ENCODE results near the gene CARD10.

Gene CARD10

DNA sequence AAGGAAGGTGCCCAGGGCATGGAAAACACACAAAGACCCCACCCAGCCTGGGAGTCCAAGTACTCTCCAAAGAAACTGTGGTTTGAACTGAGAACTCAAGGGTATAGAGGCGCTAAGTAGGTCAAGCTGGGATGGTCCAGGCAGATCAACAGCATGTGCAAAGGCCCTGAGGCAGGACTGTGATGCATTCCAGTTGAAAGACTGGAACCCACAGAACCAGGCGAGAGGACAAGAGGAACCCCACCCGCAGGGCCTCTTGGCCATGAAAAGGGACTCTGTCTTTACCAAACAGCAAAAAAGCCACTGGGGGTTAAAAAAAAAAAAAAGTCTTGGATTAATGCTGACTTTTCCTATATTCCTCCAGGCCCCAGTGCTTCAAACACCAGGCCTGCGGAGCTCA lies 14.3 kb downstream of the CARD10 start:
- no peak for DNase-seq (ENCODE audit: low read depth, low spot score)

DNA sequence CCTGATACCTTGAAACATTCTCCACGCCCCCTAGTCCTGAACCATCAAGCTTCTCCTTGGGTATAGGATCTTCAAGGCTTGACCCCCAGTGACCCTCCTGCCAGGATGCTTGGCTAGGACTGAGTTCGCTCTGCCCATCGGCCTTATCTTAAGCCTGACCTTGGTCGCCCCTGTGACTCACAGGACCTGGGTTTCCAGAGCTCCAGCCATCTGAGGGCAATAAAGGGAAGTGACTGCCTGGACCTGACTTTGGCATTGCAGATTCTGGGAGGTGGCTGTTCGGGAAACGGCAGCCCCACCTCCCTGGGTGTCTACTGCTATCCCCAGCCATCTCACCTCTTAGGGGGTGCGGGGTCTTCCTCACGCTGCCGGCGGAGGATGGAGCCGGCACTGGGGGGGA lies 15.4 kb downstream of the CARD10 start:
- no peak for DNase-seq (ENCODE audit: low read depth, low spot score)

DNA sequence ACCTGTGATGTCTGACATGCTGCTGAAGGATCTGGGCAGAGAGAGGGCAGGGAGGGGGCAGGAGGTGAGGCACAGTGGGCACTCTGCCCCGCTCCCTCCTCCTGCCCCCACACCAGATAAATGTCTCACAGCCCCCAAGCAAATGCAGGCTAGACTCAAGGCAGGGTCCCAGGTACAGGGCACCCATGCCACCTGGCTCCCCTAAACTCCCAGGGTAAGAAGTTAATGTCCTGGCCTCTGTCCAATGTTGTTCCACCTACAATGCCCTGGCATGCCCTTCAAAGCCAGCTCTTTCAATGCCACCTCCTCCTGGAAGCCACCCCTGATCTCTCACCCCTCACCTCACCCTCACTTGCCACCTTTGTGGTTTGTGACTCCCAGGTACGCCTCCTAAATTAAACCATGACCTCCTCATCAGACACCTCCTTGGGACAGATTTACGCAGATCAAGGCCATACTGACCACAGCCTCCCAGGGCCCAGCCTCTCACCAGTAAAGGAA lies 16.0 kb downstream of the CARD10 start:
- no peak for DNase-seq (ENCODE audit: low read depth, low spot score)

- DNase-seq (ENCODE audit: low read depth, low spot score) = no peak
Measured at GRCh38 chr22:37502342-37503182, 16.7 kb downstream of the CARD10 start.

GRCh38 chr22:37501610-37502341 lies 17.4 kb downstream of the CARD10 start:
- no peak for DNase-seq (ENCODE audit: low read depth, low spot score)

DNA sequence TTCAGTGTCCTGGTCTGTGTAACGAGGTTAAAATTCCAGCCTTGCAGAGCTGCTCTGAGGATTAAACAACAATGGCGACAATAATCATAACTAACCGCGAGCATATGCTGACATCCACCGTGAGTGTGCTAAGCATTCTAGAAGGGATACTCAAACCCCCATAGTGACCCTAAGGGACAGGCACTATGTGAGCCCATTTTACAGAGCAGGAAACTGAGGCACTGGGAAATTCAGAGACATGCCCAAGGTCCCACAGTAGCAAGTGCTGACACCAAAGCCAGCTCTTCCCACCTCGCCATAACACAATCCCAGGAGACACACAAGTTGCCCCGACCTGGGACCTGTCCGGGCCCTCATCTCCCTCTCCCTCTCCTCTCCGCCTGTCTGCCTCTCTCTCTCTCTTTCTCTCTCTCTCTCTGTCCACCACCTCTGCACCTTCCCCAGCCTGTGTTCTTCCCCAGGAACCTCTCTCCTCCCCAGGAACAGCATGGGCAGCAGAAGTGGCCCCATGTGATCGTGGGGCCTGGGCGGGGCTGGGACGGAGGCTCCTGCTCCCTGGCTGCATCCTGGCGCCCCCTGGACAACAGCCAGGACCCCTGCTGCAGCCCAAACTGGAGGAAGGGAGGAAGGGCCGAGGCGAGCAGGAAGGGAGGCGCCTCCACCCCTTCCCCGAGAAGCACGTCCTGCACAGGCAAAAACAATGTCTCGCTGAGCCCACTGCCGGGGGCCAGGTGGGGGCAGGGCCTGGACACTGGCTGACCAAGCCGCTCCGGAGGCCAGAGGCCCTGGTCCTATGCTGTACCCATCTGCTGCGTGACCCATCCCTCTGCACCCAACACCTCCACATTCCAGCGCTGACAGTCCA lies 18.2 kb downstream of the CARD10 start:
- no peak for DNase-seq (ENCODE audit: low read depth, low spot score)

DNA sequence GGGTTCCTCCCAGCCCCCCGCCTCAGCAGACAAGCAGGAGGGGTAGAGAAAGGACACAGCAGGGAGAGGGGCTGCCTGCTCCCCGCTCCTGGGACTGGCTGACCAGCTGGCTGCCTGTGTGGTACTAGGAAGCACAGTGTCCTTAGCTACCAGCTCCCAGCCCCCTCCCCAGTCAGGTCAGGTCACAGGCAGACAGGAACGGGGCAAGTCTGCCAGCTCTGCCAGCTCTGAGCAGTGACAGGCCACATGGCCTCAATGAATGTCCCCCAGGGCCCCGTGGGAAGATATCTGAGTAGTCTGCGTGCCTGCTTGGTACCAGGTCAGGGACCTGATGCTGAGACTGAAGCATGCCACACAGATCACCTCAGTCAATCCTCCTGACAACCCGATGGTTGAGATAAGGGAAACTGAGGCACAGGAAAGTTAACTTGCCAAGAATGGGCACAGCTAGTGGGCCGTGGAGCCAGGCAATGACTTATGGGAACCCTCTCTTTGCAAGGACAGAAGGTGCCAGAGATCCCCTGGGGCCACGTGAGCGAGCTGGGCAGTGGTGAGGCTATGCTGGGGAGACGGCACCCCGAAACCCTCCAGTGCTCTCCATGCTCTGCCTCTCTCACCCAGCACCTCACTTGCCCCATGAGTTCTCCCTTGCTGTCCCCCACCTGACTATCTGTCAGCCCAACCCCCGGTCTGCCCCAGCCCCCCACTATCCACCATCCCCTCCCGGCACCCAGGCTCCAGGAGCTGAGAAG lies 19.2 kb downstream of the CARD10 start:
- DNase-seq (ENCODE audit: low read depth, low spot score) = no peak

- DNase-seq (ENCODE audit: low read depth, low spot score) = no peak
Measured at GRCh38 chr22:37499027-37499707, 20.0 kb downstream of the CARD10 start.

- no peak for DNase-seq (ENCODE audit: low read depth, low spot score)
Measured at GRCh38 chr22:37498289-37498909, 20.8 kb downstream of the CARD10 start.

DNA sequence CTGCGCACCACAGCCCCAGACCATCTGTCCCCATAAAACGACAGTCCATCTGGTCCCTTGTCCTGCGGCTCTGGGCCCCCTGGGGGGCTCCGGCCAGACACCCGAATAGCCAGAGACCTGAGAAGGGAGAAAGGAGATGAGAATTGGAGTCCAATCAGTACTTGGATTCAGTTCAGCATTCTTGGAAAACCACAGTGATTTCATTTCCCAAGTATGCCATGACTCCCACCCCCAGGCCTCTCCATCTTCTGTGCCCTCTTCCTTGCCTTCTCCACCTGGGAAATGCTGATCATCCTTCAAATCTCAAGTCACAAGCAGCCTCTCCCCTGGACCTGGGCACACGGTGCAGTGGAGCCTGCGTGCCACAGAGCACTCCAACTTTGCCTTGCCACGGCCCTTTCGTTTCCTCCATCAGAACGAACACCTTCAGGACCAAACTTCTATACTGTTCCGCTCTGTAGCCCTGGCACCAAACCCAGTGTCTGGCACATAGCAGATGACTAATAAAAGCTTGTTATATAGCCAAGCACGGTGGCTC lies 22.1 kb downstream of the CARD10 start:
- no peak for DNase-seq (ENCODE audit: low read depth, low spot score)

DNA sequence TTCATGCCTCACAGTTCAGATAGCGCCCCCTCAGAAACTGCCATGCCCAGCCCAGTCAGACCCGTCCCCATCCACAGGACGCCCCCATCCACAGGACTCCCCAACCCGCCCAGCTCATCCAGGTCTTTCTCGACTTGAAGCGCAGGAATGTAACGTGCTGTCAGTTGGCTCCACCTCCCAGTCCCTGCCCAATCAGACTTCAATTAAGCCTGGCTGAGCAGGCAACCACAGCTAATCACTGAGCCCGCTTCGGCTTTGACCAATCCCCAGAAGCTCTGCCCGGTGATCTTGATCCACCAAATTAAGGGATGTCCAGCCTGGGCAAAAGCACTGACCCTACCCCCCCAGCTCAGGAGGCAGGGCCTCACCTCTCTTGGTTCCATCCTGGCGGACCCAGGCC lies 22.6 kb downstream of the CARD10 start:
- no peak for DNase-seq (ENCODE audit: low read depth, low spot score)

GRCh38 chr22:37493979-37494378 lies 25.2 kb downstream of the CARD10 start:
- DNase-seq (ENCODE audit: low read depth, low spot score) = no peak

- DNase-seq (ENCODE audit: low read depth, low spot score) = no peak
Measured at GRCh38 chr22:37492428-37493344, 26.5 kb downstream of the CARD10 start.

DNA sequence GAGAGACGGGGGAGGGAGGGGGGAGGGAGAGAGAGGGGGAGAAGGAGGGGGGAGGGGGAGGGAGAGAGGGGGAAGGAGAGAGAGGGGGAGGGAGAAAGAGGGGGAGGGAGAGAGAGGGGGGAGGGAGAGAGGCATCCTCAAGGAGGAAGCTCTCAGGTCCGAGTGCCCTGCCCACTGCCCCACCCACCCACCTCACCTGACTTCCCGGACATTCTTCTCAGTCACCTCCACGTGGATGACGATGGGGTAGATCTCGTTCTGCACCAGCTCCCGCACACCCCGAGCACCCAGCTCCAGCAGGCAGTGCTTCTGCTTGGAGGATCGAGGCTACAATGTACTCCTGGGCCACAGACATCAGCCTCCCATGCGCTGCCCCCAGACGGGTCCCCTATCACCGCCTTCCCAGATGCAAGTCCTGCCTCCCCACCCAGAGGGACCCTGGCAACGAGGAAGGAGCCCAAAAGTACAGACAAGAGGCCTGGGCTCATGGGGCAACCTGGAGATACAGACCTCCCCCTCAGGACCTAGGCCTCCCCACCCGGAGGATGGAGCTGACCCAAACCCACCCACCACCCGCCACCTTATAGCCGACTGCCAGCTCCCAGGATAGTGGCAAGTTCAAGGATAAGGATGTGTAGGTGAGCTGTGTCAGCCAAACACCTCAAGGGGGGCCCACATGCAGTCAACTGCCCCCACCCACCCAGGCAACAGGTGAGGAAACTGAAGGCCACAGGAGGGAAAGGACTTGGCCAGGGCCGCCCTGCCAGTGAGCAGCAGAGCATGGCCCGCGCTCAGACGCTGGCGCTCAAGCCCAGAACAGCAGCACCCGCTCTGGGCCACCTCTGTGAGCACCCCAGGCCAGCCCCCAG lies 27.4 kb downstream of the CARD10 start:
- no peak for DNase-seq (ENCODE audit: low read depth, low spot score)

DNA sequence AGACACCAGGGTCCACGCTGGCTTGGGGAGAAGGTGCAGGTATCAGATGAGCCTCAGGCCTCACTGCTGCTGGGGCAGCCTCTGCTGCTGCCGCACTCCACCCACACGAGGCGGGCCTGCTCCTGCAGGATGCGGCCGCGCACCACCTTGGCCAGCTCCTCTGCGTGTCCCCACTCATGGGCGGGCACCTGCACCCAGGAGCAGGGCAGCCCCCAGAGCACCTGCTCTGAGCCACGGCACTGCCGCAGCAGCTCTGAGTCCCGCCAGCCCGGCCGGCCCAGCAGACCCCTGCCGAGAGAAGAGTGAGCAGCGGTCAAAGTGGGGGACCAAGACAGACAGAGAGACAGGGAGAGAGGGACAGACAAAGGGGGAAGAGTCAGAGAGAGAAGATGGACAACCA lies 28.1 kb downstream of the CARD10 start:
- DNase-seq (ENCODE audit: low read depth, low spot score) = no peak

DNA sequence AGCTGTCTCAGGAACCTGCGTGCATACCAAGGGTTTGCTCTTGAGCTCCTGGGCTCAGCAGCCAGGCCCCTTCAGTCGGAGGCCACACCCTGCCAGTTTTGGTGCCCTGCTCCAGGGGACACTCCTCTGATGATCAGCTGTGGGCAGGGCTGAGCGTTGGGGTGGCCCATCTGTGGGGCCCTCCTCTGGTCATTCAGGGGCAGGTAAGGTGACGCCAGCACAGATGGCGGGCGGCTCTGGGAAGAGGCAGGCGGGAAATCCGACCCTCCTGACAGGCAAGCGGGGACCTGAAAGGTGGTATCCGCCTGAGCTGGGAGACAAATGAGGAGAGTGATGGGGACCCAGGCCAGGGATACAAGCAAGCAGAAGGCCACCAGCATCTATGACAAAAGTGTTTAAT lies 29.2 kb downstream of the CARD10 start:
- DNase-seq (ENCODE audit: low read depth, low spot score) = no peak

- DNase-seq (ENCODE audit: low read depth, low spot score) = no peak
Measured at GRCh38 chr22:37488337-37489135, 30.7 kb downstream of the CARD10 start.
